Kidney (tissue), 14 donors: Measurements from ENCODE around the gene GRK4. TPM values are rescaled to one million over a fixed set of nuclear protein-coding genes. Genes with fewer than 3 reads are reported as not detected.
"Not testable (repeated sequence)": the region's sequence is repeated elsewhere in the genome, so short reads cannot be mapped to it uniquely, and the experiment has no call there.

Experiments used
- DNase-seq, 5 donors: peaks; one replicate each; pipeline ENCODE4 v3.0.0-alpha.2; 2013 to 2020
- FAIRE-seq: peaks from 2 replicates; lab custom pipeline; 2012; peaks lifted over from hg19 to GRCh38; lab: Jason Lieb, UNC
- H3K27ac ChIP-seq, 2 donors: one replicate each; pipeline ENCODE4 v1.7.0; 2013; ENCODE audit warnings: low read depth in 2 of 2, low read length in 2 of 2, inconsistent platforms in 1 of 2
- H3K27me3 ChIP-seq: one replicate; pipeline ENCODE4 v1.7.1; 2013; ENCODE audit warnings: low read length, inconsistent platforms; ENCODE audit not compliant: control insufficient read depth, insufficient read depth
- H3K36me3 ChIP-seq, 3 donors: one replicate each; pipeline versions ENCODE4 v1.7.0 to v1.7.1; 2013; ENCODE audit warnings: low read length in 3 of 3, control low read depth in 1 of 3, inconsistent platforms in 1 of 3; ENCODE audit not compliant: insufficient read depth in 3 of 3, control insufficient read depth in 2 of 3
- H3K4me1 ChIP-seq, 3 donors: one replicate each; pipeline versions ENCODE4 v1.7.0 to v1.7.1; 2013; ENCODE audit warnings: low read length in 3 of 3, inconsistent platforms in 1 of 3, low read depth in 1 of 3; ENCODE audit not compliant: control insufficient read depth in 2 of 3, insufficient read depth in 2 of 3
- H3K4me3 ChIP-seq, 3 donors: one replicate each; pipeline versions ENCODE4 v1.7.0 to v1.8.1; 2013; ENCODE audit warnings: low read length in 3 of 3, control low read depth in 1 of 3, inconsistent platforms in 1 of 3
- H3K9ac ChIP-seq, 3 donors: one replicate each; pipeline versions ENCODE4 v1.7.0 to v1.7.1; 2013; ENCODE audit warnings: low read length in 3 of 3, control low read depth in 1 of 3, inconsistent platforms in 1 of 3
- H3K9me3 ChIP-seq, 3 donors: one replicate each; pipeline versions ENCODE4 v1.7.0 to v1.7.1; 2013; ENCODE audit warnings: low read length in 3 of 3, control low read depth in 1 of 3, inconsistent platforms in 1 of 3; ENCODE audit not compliant: control insufficient read depth in 2 of 3, insufficient read depth in 1 of 3
- CTCF ChIP-seq: IDR thresholded peaks from 3 replicates; pipeline ENCODE4 v1.5.1; 2012; ENCODE audit warnings: mild to moderate bottlenecking, moderate library complexity, borderline replicate concordance; ENCODE audit not compliant: insufficient read depth; ENCODE audit errors: extremely low read depth
- intact Hi-C: fragments of 100-400 bp; cut with DNase I; formaldehyde crosslinking; loops from one replicate; pipeline ENCODE4 v1.11.1; 2022
- polyA plus RNA-seq: library from polyadenylated mRNA; stranded (reverse); fragments of 350-450 nt; fragmentation: Illumina TruSeq; extraction: RNeasy Lipid Tissue Mini Kit (QIAGEN cat#74804); gene quantifications from one replicate; pipeline ENCODE4 v1.2.3, GENCODE V29; 2014; ENCODE audit warnings: low read depth, low replicate concordance; ENCODE audit not compliant: insufficient read depth
- total RNA-seq: library from RNA; stranded (reverse); fragmentation: NEBNext Ultra II Directional; extraction: Animal tissue kit (Norgen Biotek cat#: 25700); gene quantifications from one replicate; pipeline ENCODE4 v1.2.1, GENCODE V29; 2021
- donor health status: control.
- donor health status: control.
- donor health status: control.
- donor health status: control.
- donor health status: control.
- donor health status: DM: yes; HTN: yes; CAD: no.
- donor health status: Normal renal cell carcinoma (clear cell type).

Gene GRK4
- total and polyA plus RNA-seq, 2 donors from 2014 or later = 4.3 TPM

DNA sequence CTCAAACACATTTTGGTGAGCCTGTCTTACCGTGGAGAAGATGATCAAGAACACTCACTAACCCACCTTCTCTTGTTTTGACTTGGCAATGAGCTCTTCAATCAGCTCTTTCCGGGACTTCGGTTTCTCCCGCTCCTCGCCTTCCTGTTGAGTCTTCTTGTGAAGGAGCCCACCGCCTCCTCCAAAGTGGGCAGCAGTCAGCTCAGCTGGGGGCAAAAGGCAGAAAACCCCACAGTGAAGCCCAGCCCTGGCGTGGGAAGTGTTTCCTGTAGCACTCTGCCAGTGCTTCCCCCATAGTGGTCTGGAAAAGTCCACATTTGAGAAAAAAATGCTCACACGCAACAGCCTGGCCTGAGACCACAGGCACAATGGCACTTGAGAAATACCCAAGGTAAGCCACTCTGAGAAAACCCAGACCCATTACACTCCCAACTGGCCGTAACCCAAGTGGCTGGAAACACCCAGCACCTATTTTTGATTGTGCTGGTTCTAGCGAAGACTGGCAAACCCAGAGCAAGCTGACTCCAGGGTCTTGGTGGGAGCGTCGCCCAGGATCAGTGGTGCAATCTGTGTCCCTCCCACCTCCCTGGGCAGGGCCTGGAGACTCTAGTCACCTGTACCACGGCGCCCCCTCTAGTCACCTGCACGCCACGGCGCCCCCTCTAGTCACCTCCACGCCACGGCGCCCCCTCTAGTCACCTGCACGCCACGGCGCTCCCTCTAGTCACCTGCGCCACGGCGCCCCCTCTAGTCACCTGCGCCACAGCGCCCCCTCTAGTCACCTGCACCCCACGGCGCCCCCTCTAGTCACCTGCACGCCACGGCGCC, 8.8 kb upstream of the GRK4 start:
- intact Hi-C loops = no loop called here
- no peaks in the 10 kb centered on the region for H3K9me3 ChIP-seq
- FAIRE-seq = no peak
- H3K36me3 ChIP-seq = peaks cover 9 to 50% (median 40%) of the 10 kb centered on the region in 3 donors
- no peak overlapping the region for H3K27ac ChIP-seq
- DNase-seq = peak in 1 of 5 donors; percentile 43
- no peak for TF ChIP-seq CTCF
- no peaks in the 10 kb centered on the region for H3K27me3 ChIP-seq
- H3K4me3 ChIP-seq = no peak overlapping the region
- H3K9ac ChIP-seq = no peak overlapping the region
- H3K4me1 ChIP-seq = peaks cover 0 to 9% (median 0%) of the 10 kb centered on the region in 3 donors

GRCh38 chr4:2955186-2956044, 8.0 kb upstream of the GRK4 start:
- intact Hi-C loops, DNase-seq, H3K27me3 ChIP-seq, H3K9me3 ChIP-seq, H3K27ac ChIP-seq, H3K9ac ChIP-seq, FAIRE-seq, H3K4me3 ChIP-seq, H3K4me1 ChIP-seq: not testable (repeated sequence)
- H3K36me3 ChIP-seq = peaks cover 7 to 42% (median 32%) of the 10 kb centered on the region in 3 donors

DNA sequence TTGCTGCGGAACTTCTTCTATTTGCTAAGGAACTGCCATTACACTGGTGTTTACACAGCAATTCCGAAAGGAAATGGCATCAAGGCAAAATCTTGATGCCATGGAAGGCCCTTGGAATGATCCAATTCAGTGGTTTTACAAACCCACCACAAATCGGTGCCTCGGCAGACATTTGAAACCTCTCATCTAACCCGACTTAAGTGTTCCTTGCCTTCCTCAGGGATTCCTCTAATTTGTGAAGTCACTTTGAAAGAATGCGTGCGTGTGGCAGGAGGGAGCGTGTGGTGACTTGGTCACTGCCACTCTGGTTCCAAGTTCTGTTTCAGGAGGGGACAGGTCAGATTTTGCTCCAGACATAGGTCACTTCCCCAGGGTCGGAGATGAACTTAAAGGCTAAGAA, 4.9 kb upstream of the GRK4 start:
- DNase-seq (peak in 2 of 5 donors; percentile 52 to 53), FAIRE-seq (no peak)
- no peak for TF ChIP-seq CTCF
- peaks cover 7 to 23% (median 13%) of the 10 kb centered on the region in 3 donors for H3K36me3 ChIP-seq
- no peak overlapping the region for H3K4me3 ChIP-seq
- no peaks in the 10 kb centered on the region for H3K9me3 ChIP-seq
- H3K27ac ChIP-seq = no peak overlapping the region
- no peak overlapping the region for H3K9ac ChIP-seq
- peaks cover 0 to 14% (median 12%) of the 10 kb centered on the region in 3 donors for H3K4me1 ChIP-seq
- intact Hi-C loops = no loop called here
- no peaks in the 10 kb centered on the region for H3K27me3 ChIP-seq

- H3K9me3 ChIP-seq, H3K9ac ChIP-seq, intact Hi-C loops, H3K27ac ChIP-seq, DNase-seq, FAIRE-seq, H3K4me3 ChIP-seq, H3K27me3 ChIP-seq: not testable (repeated sequence)
- H3K4me1 ChIP-seq = peaks cover 0 to 19% (median 11%) of the 10 kb centered on the region in 3 donors
- peaks cover 7 to 17% (median 13%) of the 10 kb centered on the region in 3 donors for H3K36me3 ChIP-seq
Observed at GRCh38 chr4:2960450-2960849, 2.9 kb upstream of the GRK4 start.
